Activated CD4-positive, alpha-beta memory T cell treated with anti-CD3 and anti-CD28 coated beads for 36 hours (primary cell): ENCODE data around the gene TCP11X2. TPM values are rescaled to one million over a fixed set of nuclear protein-coding genes. Genes with fewer than 3 reads are reported as not detected.
"Not testable (repeated sequence)": the region's sequence is repeated elsewhere in the genome, so short reads cannot be mapped to it uniquely, and the experiment has no call there.

Experiments used
- CTCF ChIA-PET: fragments of 350-600 bp; sonication (Branson Sonifier 250); formaldehyde crosslinking; loops from one replicate; lab custom pipeline; 2021; ENCODE audit warnings: antibody characterized with exemption, inconsistent platforms; lab: Charles Lee
- POLR2A ChIA-PET: fragments of 350-600 bp; sonication (Branson Sonifier 250); formaldehyde crosslinking; loops from one replicate; lab custom pipeline; 2021; ENCODE audit warnings: antibody characterized with exemption; lab: Charles Lee
- DNase-seq: peaks from one replicate; pipeline ENCODE4 v3.0.0-alpha.2; 2020
- H3K27ac Mint-ChIP-seq: one replicate; pipeline ENCODE4 v1.8.0; 2021; ENCODE audit warnings: mixed read lengths
- H3K27me3 Mint-ChIP-seq: one replicate; pipeline ENCODE4 v1.8.0; 2021; ENCODE audit warnings: mixed read lengths
- H3K36me3 Mint-ChIP-seq: one replicate; pipeline ENCODE4 v1.8.0; 2021; ENCODE audit warnings: mixed read lengths
- H3K4me1 Mint-ChIP-seq: one replicate; pipeline ENCODE4 v1.8.0; 2021; ENCODE audit warnings: low read depth, mixed read lengths
- H3K4me3 Mint-ChIP-seq: one replicate; pipeline ENCODE4 v1.8.0; 2021; ENCODE audit warnings: mild to moderate bottlenecking, mixed read lengths
- H3K9me3 Mint-ChIP-seq: one replicate; pipeline ENCODE4 v1.8.0; 2021; ENCODE audit warnings: mixed read lengths
- intact Hi-C: fragments of 100-400 bp; cut with micrococcal nuclease; formaldehyde crosslinking; loops from one replicate; pipeline ENCODE4 v1.15.1; 2023
- total RNA-seq, 2 experiments: library from RNA; stranded (reverse); gene quantifications; one replicate each; pipeline ENCODE4 v1.2.3, GENCODE V29; 2021

Gene TCP11X2
- total RNA-seq = not detected

DNA sequence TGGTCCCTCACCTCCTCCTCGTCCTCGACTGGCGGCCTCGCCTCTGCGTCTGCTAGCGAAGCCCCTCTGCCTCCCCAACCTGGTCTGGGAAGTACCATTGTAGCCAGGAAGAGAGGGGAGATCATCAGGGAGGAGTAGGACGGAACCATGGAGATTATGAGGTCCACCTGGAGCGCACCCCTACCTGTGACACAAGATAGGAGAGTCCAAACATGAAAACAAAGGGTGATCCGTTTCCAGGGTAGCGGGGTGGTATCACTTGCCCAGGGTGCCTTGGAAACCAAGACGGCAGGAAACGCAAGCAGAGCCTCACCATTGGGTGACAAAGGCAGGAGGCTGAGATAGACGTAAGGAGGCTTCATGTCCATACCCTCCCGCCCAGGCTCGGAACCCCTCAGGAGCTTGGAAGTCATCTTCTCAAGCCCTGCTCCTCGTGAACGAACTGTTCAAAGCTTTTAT, at the start of gene TCP11X2:
TSS of gene TCP11X2 (minus strand) at position 51 of the 459 bp plus-strand sequence.
- not testable (repeated sequence) for DNase-seq

DNA sequence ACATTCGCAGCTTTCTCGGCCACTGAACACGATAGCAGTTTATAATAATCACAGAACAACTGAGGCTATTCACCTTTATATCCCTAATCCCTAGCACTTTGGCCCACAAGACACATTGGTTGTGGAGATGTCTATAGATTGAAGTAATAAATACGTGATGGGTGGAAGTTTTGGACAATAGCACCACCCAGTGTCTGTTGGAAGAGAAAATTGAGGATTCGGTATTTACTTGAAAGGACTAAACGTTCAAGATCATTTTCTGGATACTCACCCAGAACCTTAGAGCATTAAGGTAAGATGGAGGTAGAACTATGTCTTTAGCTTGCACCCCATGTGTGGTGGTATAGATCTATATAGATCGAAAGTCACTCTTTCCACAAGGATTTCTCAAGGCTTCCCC, 45.7 kb upstream of the TCP11X2 start:
- intact Hi-C loops = no loop called here
- DNase-seq = no peak
- peaks cover 24% of the 10 kb centered on the region for H3K27me3 Mint-ChIP-seq
- no peak overlapping the region for H3K4me3 Mint-ChIP-seq
- H3K4me1 Mint-ChIP-seq = peaks cover 8% of the 10 kb centered on the region
- H3K27ac Mint-ChIP-seq = no peak overlapping the region
- H3K9me3 Mint-ChIP-seq = no peaks in the 10 kb centered on the region
- CTCF ChIA-PET = no interaction called here
- no peaks in the 10 kb centered on the region for H3K36me3 Mint-ChIP-seq
- POLR2A ChIA-PET = no interaction called here

More for the DNA sequence above, at the start of gene TCP11X2:
- POLR2A ChIA-PET, H3K27me3 Mint-ChIP-seq, H3K4me1 Mint-ChIP-seq, intact Hi-C loops, H3K27ac Mint-ChIP-seq, CTCF ChIA-PET, H3K9me3 Mint-ChIP-seq, H3K4me3 Mint-ChIP-seq, H3K36me3 Mint-ChIP-seq: not testable (repeated sequence)

DNA sequence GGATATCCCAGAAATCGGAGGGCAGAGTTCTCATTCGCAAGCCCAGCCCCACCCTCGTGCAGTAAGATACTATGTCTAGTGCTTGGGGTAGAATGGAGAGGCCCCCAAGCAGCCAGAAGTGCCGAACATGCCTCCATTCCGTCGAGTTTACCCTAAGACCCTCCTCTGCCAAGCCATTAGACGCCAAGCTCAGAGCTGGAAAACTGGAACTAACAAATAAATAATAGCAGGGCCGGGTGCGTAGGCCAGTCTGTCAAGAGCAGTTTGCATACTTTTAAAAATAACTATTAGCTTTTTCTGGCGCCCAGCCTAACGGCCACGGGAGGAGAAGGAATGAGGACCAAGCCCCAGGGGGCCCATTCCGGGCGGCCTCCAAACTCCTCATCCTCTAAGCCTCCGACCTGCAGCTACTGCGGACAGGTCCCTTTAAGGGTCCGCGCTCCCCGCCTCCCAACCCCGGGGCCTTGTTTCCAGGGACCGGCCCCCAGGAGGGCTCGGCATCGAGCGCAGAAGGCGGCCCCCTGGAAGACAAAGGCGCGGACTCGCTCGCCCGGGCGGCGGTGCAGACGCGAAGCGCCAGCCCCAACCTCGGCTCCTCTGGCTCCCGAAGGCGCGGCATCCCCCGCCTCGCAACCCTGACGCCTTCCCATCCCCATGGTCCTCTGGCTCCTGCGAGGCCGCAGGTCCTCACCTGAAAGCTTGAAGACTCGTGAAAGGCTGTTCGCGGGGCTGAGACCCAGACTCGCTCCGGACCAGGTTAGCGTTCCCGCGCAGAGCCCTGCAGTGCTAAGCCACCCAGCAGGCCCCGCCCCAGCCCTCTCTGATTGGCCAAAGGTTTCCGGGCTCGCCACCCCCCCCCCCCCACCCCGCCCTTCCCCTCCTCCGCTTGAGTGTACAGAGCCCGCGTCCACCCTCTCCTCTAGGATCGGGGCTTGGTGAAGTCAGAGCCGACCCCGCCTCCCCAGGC, 44.6 kb upstream of the TCP11X2 start, which contains the start of gene TMSB15A:
TSS of gene TMSB15A (minus strand) at position 765 of the 967 bp plus-strand sequence.
- H3K9me3 Mint-ChIP-seq = no peaks in the 10 kb centered on the region
- no peaks in the 10 kb centered on the region for H3K36me3 Mint-ChIP-seq
- peak; percentile 66 for DNase-seq
- H3K27me3 Mint-ChIP-seq = peaks cover 25% of the 10 kb centered on the region
- H3K4me1 Mint-ChIP-seq = peaks cover 8% of the 10 kb centered on the region
- intact Hi-C loops = no loop called here
- POLR2A ChIA-PET = no interaction called here
- CTCF ChIA-PET = no interaction called here
- peak within 1 kb of the TSS; percentile 73 for H3K4me3 Mint-ChIP-seq
- H3K27ac Mint-ChIP-seq = no peak within 1 kb of the TSS

DNA sequence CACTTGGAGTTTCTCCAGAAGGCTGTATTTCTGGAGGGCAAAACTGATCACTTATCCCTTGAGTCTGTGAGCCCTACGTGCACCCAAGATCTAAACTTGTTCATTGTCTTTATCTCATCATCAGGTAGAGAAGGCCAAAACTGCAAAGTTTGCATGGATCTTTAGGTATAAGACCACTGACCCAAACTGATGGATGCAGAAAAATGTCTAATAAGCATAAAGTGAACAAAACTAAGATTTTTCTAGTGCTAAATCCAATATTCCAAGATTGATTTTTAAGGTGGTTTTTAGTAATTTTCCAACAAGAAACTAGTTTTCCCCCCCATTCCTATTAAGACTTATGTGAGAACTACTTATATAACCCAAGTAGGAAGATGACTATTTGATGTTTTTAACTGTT, 42.9 kb upstream of the TCP11X2 start:
- ChIA-PET CTCF (no interaction called here), POLR2A (no interaction called here)
- no peak for DNase-seq
- Mint-ChIP-seq H3K9me3 (no peaks in the 10 kb centered on the region), H3K36me3 (no peaks in the 10 kb centered on the region), H3K27me3 (peaks cover 30% of the 10 kb centered on the region), H3K27ac (no peak overlapping the region), H3K4me1 (peaks cover 8% of the 10 kb centered on the region), H3K4me3 (no peak overlapping the region)
- intact Hi-C loops = no loop called here

DNA sequence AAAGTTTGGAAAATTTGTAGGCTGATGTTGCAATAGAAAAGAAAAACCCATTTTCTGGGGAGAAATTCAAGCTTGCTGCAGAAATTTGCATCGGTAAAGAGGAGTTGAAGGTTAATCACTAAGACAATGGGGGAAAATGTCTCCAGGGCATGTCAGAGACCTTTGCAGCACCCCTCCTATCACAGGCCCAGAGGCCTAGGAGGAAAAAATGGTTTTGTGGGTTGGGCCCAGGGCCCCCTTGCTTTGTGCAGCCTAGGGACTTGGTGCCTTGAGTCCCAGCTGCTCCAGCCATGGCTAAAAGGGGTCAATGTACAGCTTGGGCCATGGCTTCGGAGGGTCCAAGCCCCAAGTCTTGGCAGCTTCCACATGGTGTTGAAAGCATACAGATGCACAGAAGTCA, 27.1 kb upstream of the TCP11X2 start:
- intact Hi-C loops = no loop called here
- ChIA-PET CTCF (no interaction called here), POLR2A (no interaction called here)
- Mint-ChIP-seq H3K27me3 (no peaks in the 10 kb centered on the region), H3K27ac (no peak overlapping the region), H3K4me1 (no peaks in the 10 kb centered on the region), H3K9me3 (peaks cover 4% of the 10 kb centered on the region), H3K4me3 (no peak overlapping the region), H3K36me3 (peaks cover 2% of the 10 kb centered on the region)
- DNase-seq = no peak

DNA sequence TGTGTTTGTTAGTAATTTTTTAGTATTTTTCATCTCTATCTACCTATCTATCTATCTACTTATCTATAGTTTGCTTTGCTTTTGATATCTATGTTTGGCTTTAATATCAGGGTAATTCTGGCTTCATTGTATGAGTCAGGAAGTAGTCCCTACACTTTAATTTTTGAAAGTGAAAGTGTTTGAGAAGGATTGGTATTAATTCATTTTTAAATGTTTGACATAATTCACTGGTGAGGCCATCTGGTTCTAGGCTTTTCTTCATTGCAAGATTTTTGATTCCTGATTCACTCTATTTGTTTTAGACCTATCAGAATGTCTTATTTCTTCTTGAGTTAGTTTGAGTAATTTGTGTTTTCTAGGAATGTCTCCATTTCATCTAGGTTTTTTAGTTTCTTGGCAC, 20.2 kb upstream of the TCP11X2 start:
- H3K9me3 Mint-ChIP-seq = no peaks in the 10 kb centered on the region
- DNase-seq = no peak
- H3K4me1 Mint-ChIP-seq = no peaks in the 10 kb centered on the region
- POLR2A ChIA-PET = no interaction called here
- H3K36me3 Mint-ChIP-seq = no peaks in the 10 kb centered on the region
- CTCF ChIA-PET = interaction anchor here (1.0 kb wide), 1 partner anchor 459 kb away, joined by 3 read pairs; no protein-coding TSS in a partner anchor
- intact Hi-C loops = no loop called here
- H3K27me3 Mint-ChIP-seq = no peaks in the 10 kb centered on the region
- no peak overlapping the region for H3K27ac Mint-ChIP-seq
- no peak overlapping the region for H3K4me3 Mint-ChIP-seq

DNA sequence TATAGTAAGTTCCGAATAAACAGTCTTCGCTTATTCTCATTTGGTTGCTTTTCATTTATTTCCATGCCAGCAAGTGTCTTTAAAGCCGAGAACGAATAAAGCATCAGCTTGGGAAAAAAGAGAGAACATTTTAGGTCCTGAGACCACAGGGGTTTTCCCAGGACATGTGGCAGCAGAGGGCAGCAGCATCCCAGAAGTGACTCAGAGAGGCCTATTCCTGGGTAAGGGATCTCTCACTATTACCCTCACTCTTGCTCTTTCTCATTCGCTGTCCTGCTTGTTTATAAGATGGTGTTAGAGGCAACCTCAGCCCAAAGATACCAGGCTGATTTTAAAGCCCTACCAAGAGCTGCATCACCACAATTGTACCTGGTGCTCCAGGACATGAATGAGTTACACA, 7.2 kb upstream of the TCP11X2 start:
- intact Hi-C loops, H3K4me1 Mint-ChIP-seq, POLR2A ChIA-PET, H3K9me3 Mint-ChIP-seq, H3K4me3 Mint-ChIP-seq, H3K27me3 Mint-ChIP-seq, CTCF ChIA-PET, DNase-seq, H3K36me3 Mint-ChIP-seq, H3K27ac Mint-ChIP-seq: not testable (repeated sequence)

DNA sequence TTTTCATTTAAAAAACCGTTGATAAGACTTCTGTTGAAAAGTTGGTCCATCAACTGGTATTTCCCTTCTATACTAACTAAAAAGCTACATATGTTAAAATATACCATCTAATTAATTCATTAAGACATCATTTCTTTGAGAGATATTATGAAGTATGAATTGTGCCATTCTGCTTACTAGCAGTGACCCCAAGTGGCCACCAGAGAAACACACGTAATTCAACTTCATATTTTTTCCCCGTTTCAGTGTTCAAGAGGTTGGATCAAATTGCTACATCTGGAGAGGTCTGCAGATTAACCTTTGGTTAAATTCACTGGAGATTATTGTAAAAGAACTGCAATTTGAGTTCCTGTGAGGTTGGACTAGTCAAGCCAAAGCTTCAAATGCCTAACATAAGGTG, 1.4 kb downstream of the TCP11X2 start:
- H3K27me3 Mint-ChIP-seq, POLR2A ChIA-PET, H3K4me1 Mint-ChIP-seq, H3K9me3 Mint-ChIP-seq, CTCF ChIA-PET, H3K36me3 Mint-ChIP-seq, DNase-seq, H3K4me3 Mint-ChIP-seq, intact Hi-C loops, H3K27ac Mint-ChIP-seq: not testable (repeated sequence)

DNA sequence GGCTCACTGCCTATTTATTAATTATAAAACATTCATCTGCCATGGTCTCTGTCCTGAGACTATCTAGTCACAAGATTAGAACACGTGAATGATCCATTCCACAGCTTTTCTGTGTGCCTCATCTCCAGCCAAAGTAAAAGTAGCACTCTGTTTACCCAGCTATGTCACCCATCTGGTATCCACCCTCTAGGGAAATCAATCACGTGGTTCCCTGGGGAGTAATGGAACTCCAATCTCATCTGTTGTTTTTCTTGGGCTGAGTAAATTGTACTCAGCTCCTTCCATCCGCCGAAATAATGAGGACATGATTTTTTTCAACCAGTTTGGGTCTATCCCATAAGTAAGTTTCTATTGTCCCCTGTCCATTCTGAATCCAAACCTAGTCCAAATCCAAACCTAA, 13.0 kb downstream of the TCP11X2 start:
- intact Hi-C loops, H3K4me1 Mint-ChIP-seq, H3K4me3 Mint-ChIP-seq, DNase-seq, H3K27me3 Mint-ChIP-seq, CTCF ChIA-PET, H3K27ac Mint-ChIP-seq, POLR2A ChIA-PET, H3K9me3 Mint-ChIP-seq, H3K36me3 Mint-ChIP-seq: not testable (repeated sequence)

DNA sequence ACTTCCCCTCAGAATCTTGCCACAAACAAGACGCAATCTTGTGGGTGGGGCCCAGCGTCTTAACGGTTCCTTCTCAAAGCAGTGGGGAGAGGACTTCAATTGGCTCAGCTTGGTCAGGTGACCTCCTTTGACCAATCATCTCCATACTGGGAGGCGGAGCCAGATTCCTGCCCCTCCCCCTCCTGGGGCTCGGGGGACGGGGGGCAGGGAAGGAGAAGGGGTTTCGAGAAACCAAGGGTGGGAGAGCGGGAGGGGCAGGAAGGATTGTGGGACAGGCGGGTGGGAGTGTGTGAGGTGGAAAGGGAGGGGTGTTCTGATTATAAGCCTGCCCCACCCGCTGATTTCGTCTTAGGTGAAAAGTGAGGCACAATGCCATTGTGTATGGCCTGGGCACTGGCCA, 31.7 kb downstream of the TCP11X2 start, which contains the start of gene NXF2B:
TSS of gene NXF2B (minus strand) at position 101 of the 400 bp plus-strand sequence. CDS start 59,972 bp downstream, outside the sequence.
- CTCF ChIA-PET, H3K4me3 Mint-ChIP-seq, H3K27me3 Mint-ChIP-seq, H3K27ac Mint-ChIP-seq, H3K4me1 Mint-ChIP-seq, DNase-seq, intact Hi-C loops, H3K9me3 Mint-ChIP-seq, H3K36me3 Mint-ChIP-seq, POLR2A ChIA-PET: not testable (repeated sequence)

DNA sequence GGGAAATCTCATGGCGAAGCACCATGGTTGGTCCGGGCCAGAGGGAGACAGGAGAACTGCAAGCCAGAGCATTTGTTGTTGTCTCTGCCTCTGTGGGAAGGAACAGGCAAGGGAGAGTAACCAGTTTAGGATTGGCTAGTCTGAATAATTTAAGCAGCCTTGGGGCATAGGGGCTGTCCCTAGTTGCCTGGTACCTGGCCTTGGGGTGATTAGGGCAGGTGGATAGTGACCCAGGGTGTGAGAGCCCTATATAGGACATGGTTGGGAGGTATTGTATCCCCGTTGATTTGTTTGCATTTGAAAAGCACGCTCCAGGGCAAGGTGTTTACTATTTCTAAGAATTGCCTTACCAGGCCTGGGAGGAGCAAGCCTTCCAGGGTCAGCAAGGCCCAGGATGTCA, 57.1 kb downstream of the TCP11X2 start:
- H3K27me3 Mint-ChIP-seq, H3K4me3 Mint-ChIP-seq, CTCF ChIA-PET, H3K9me3 Mint-ChIP-seq, H3K4me1 Mint-ChIP-seq, H3K27ac Mint-ChIP-seq, POLR2A ChIA-PET, DNase-seq, H3K36me3 Mint-ChIP-seq, intact Hi-C loops: not testable (repeated sequence)
